BJ (cell line): ENCODE data around the gene RTBDN. TPM values are rescaled to one million over a fixed set of nuclear protein-coding genes. Genes with fewer than 3 reads are reported as not detected.

Experiments used
- CTCF ChIA-PET: fragments of 350-600 bp; formaldehyde crosslinking; extraction: SDS; loops from one replicate; lab custom pipeline; 2021; ENCODE audit warnings: antibody characterized with exemption, inconsistent platforms; lab: Yijun Ruan, JAX
- POLR2A ChIA-PET: fragments of 300-600 bp; sonication (Branson Sonifier 250); formaldehyde crosslinking; extraction: SDS; loops from one replicate; lab custom pipeline; 2021; ENCODE audit warnings: antibody characterized with exemption; lab: Charles Lee
- DNase-seq: peaks from one replicate; pipeline ENCODE4 v3.0.0-alpha.2; 2011; ENCODE audit warnings: low read depth
- H3K27me3 ChIP-seq: 2 replicates; pipeline ENCODE4 v1.6.0; 2011; ENCODE audit warnings: low read length; ENCODE audit not compliant: control insufficient read depth, insufficient read depth
- H3K36me3 ChIP-seq: 2 replicates; pipeline ENCODE4 v1.5.1; 2011; ENCODE audit warnings: low read length; ENCODE audit not compliant: control insufficient read depth, insufficient read depth
- H3K4me3 ChIP-seq: 2 replicates; pipeline ENCODE4 v1.5.1; 2011; ENCODE audit warnings: low read depth, mild to moderate bottlenecking, control low read depth, low read length
- CTCF ChIP-seq: IDR thresholded peaks from 2 replicates; pipeline ENCODE4 v1.5.1; 2011; ENCODE audit warnings: low read depth, mild to moderate bottlenecking, control low read depth, inconsistent platforms, low read length, moderate library complexity; ENCODE audit not compliant: insufficient read depth
- polyA plus RNA-seq: library from polyadenylated mRNA; depleted of rRNA; stranded (reverse); fragments of >200 nt; gene quantifications from 2 replicates; pipeline ENCODE4 v1.2.3, GENCODE V29; 2011

RTBDN gene
- polyA plus RNA-seq, 1 experiment, result 0.31 TPM

GRCh38 chr19:12796146-12797071 lies 38.0 kb downstream of the RTBDN start:
- Histone ChIP-seq H3K27me3 (no peaks in the 10 kb centered on the region), H3K36me3 (peaks cover 12% of the 10 kb centered on the region), H3K4me3 (no peak overlapping the region)
- ChIA-PET POLR2A (interaction anchor here (0.6 to 1.4 kb wide), 2 partner anchors 15 to 30 kb away, joined by 3 to 4 read pairs; no protein-coding TSS in a partner anchor), CTCF (interaction anchor here (0.6 to 17.9 kb wide), 16 partner anchors 10 to 120 kb away, joined by 3 to 874 read pairs (median 5); partner anchors contain the start of genes HOOK2, RNASEH2A and TRIR)
- TF ChIP-seq CTCF, result peak; percentile 90
- DNase-seq, result no peak

- no peak for TF ChIP-seq CTCF
- DNase-seq, result no peak
- H3K4me3 ChIP-seq, result no peak overlapping the region
- no peaks in the 10 kb centered on the region for H3K27me3 ChIP-seq
- peaks cover 8% of the 10 kb centered on the region for H3K36me3 ChIP-seq
- ChIA-PET CTCF (interaction anchor here (0.6 to 17.9 kb wide), 9 partner anchors 11 to 84 kb away, joined by 3 to 874 read pairs (median 8); partner anchors contain the start of genes HOOK2 and RNASEH2A), POLR2A (interaction anchor here (1.4 kb wide), 1 partner anchor 29 kb away, joined by 3 read pairs; no protein-coding TSS in a partner anchor)
Observed at GRCh38 chr19:12794971-12795381, 39.4 kb downstream of the RTBDN start.

- H3K36me3 ChIP-seq, result peaks cover 6% of the 10 kb centered on the region
- peak overlapping the region; percentile 94 for H3K4me3 ChIP-seq
- no peak for DNase-seq
- ChIA-PET POLR2A (interaction anchor here (0.6 to 3.6 kb wide), 3 partner anchors 16 to 1292 kb away, joined by 7 to 16 read pairs (median 16); no protein-coding TSS in a partner anchor), CTCF (interaction anchor here (0.6 to 17.9 kb wide), 5 partner anchors 12 to 85 kb away, joined by 3 to 874 read pairs (median 3); partner anchors contain the start of gene HOOK2)
- TF ChIP-seq CTCF, result 0 out of 2 replicates have a peak, but pooled peaks have one; percentile 1
- H3K27me3 ChIP-seq, result no peaks in the 10 kb centered on the region
Observed at GRCh38 chr19:12794196-12794941, 40.0 kb downstream of the RTBDN start.

- peak; percentile 67 for DNase-seq
Observed at GRCh38 chr19:12793290-12794195, 40.8 kb downstream of the RTBDN start.

More at GRCh38 chr19:12793290-12794195, 40.8 kb downstream of the RTBDN start:
- no peak for TF ChIP-seq CTCF
- peaks cover 5% of the 10 kb centered on the region for H3K36me3 ChIP-seq
- ChIA-PET POLR2A (interaction anchor here (0.6 to 3.6 kb wide), 7 partner anchors 11 to 1292 kb away, joined by 3 to 16 read pairs (median 7); no protein-coding TSS in a partner anchor), CTCF (interaction anchor here (0.6 to 17.9 kb wide), 7 partner anchors 11 to 172 kb away, joined by 3 to 874 read pairs (median 4); partner anchors contain the start of gene HOOK2)
- peak overlapping the region; percentile 94 for H3K4me3 ChIP-seq
- H3K27me3 ChIP-seq, result no peaks in the 10 kb centered on the region
